Activated CD4-positive, alpha-beta T cell treated with anti-CD3 and anti-CD28 coated beads, Interleukin-2, amount 50 U/mL, for 1 hour (primary cell): ENCODE results near the gene PEX5.
"Not testable (repeated sequence)": the region's sequence is repeated elsewhere in the genome, so short reads cannot be mapped to it uniquely, and the experiment has no call there.

Experiments
- DNase-seq: peaks from one replicate; pipeline ENCODE4 v3.0.0-alpha.2; 2020

Gene PEX5

GRCh38 chr12:7161327-7161726 is 28.2 kb upstream of the PEX5 start:
- DNase-seq, result no peak

- DNase-seq, result no peak
Observed at GRCh38 chr12:7161811-7162210, 27.7 kb upstream of the PEX5 start.

DNA sequence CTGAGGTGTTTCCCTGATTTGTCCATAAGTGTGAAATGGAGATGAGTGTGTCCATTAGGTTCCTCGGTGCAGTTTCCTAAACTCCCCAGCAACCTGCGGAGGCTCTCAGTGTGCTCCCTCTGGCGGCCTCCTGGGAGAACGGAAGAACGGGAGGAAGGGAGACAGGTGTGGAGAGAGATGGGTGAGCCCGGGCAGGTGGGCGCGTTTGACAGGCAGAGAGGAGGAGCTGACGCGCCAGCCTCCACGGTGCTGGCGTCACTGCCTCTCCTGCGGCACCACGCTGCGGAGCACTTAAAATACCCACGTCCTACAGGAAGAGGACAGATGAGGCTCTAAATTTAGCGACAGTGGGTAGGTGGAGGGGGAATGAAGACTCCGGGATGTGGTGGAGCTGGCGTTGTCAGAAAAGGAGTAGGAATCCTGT is 26.8 kb upstream of the PEX5 start:
- DNase-seq, result peak; percentile 5

- DNase-seq, result no peak
Observed at GRCh38 chr12:7169951-7170350, 19.5 kb upstream of the PEX5 start.

- no peak for DNase-seq
Observed at GRCh38 chr12:7171854-7172253, 17.6 kb upstream of the PEX5 start.

- DNase-seq, result no peak
Observed at GRCh38 chr12:7175493-7175892, 14.0 kb upstream of the PEX5 start.

GRCh38 chr12:7176595-7176994 is 12.9 kb upstream of the PEX5 start:
- no peak for DNase-seq

DNA sequence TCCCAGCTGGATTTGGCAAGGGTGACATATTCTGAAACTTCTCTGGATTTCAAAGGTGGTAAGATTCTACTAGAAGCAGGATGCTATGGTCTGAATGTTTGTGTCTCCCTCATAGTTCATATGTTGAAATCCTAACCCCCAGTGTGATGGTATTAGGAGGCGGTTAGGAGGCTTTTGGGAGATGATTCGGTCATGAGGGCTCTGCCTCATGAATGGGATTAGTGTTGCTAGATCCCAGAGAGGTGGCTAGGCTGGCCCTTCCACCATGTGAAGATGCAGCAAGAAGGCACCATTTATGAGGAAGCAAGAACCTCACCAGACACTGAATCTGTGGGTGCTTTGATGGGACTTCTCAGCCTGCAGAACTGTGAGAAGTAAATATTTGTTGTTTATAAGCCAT is 11.0 kb upstream of the PEX5 start:
- no peak for DNase-seq

DNA sequence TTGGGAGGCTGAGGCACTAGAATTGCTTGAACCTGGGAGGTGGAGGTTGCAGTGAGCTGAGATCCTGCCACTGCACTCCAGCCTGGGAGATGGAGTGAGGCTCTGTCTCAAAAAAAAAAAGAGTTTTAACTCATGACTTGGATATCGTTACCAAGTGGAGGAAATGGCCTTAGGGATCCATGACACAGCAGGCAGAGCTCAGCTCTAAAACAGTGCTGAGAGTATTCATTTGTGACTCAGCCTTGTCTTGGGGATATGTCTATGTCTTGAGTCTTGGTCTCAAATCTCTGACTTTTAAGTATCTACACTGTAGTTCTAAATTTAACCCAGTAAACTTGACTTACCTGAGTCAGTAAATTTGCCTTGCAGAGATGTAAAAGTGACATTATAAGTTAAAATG is 8.8 kb upstream of the PEX5 start:
- no peak for DNase-seq

GRCh38 chr12:7186058-7186457 is 3.4 kb upstream of the PEX5 start:
- not testable (repeated sequence) for DNase-seq

GRCh38 chr12:7188562-7189397 is 706 bp upstream of the PEX5 start:
- DNase-seq, result peak; percentile 61

DNA sequence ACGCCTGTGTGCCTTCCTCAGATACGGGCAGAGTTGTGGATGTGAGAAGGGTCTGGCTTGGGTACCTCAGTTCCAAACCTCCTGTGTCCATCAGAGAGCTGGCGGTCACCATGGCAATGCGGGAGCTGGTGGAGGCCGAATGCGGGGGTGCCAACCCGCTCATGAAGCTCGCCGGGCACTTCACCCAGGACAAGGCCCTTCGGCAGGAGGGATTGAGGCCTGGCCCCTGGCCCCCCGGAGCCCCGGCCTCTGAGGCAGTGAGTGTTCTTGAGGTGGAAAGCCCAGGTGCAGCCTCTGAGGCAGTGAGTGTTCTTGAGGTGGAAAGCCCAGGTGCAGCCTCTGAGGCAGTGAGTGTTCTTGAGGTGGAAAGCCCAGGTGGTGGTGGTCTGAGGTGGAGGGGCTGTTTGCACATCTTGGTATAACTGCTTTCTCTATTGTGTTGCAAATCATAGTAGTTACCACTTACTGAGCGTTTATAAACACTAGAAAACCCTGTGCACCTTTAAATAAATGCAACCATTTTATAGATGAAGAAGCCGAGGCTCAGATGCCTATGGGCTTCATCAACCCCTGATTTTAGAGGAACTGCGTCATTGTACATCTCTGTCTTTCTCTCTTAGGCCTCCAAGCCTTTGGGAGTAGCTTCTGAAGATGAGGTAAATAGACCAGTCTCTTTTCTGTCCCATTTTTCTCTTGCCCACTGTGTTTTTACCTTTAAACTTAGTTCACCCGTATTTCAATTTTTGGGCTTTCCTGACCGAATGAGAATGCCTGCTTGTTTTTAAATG is 976 bp downstream of the PEX5 start:
- DNase-seq, result peak; percentile 1

DNA sequence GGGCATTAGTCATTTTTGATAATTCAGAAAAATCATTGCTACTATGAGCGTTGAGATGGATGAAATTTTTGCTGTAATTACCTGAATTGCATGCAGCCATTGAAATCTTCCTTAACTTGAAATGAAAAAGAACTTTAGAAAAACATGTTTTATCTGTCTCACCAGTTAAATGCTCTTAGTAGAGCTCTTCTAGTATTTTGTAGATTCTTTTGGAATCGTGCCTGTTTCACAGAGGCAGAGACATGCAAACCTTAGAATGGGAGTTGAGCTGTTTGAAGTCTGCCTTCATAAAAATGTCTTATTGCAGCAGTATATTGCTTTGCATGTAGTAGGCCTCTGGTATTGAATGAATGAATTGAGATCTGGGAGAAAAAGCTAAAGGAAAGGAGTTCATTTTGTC is 4.2 kb downstream of the PEX5 start:
- no peak for DNase-seq

DNA sequence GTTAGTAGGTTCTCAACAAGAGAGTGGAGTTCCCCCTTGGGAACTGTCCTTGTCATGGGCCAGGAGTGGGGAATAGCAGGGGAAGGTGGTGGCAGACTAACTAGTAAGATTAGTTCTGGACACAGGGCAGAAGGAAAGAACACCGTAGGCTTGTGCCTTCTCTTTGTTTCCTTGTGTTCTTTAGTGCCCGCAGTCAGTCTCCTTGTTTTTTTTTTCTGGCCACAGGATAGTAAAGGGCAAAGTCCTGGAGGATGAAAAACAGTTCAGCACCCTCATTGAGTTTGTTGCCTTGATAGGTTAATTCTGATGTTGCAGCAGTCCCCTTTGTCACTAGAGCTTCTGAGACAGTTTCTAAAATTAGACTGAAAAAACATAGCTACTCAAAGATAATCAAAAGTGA is 8.4 kb downstream of the PEX5 start:
- no peak for DNase-seq

DNA sequence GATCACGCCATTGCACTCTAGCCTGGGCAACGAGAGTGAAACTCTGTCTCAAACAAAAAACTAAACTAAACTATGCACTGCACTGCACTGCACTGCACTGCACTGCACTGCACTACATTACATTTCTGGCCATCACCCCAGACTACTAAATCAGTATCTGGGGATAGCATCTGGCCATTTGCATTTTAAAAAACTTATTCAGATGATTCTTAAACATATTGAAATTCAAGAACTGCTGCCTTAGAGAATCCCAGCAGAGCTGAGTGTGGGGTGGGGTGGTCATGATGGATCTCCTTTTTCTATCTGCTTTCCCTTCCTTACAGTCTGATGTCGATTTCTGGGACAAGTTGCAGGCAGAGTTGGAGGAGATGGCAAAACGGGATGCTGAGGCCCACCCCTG is 13.6 kb downstream of the PEX5 start:
- DNase-seq, result no peak

- no peak for DNase-seq
Observed at GRCh38 chr12:7205091-7205490, 15.6 kb downstream of the PEX5 start.

- no peak for DNase-seq
Observed at GRCh38 chr12:7206691-7207090, 17.2 kb downstream of the PEX5 start.

- no peak for DNase-seq
Observed at GRCh38 chr12:7207866-7208625, 18.6 kb downstream of the PEX5 start.

DNA sequence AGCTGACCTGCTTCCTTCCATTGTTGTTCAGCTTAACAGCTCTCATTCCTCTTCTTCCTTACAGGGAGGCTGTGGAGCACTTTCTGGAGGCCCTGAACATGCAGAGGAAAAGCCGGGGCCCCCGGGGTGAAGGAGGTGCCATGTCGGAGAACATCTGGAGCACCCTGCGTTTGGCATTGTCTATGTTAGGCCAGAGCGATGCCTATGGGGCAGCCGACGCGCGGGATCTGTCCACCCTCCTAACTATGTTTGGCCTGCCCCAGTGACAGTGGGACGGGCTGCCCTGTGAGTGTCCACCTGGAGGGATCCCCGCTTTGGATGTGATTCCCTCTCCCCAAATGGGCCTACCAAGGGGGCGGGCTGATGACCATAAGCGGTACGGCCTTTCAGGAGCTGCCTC is 20.5 kb downstream of the PEX5 start:
- DNase-seq, result no peak

- DNase-seq, result no peak
Observed at GRCh38 chr12:7210642-7211151, 21.2 kb downstream of the PEX5 start.

GRCh38 chr12:7212678-7213077 is 23.2 kb downstream of the PEX5 start:
- no peak for DNase-seq

GRCh38 chr12:7213745-7214144 is 24.3 kb downstream of the PEX5 start:
- DNase-seq, result not testable (repeated sequence)

DNA sequence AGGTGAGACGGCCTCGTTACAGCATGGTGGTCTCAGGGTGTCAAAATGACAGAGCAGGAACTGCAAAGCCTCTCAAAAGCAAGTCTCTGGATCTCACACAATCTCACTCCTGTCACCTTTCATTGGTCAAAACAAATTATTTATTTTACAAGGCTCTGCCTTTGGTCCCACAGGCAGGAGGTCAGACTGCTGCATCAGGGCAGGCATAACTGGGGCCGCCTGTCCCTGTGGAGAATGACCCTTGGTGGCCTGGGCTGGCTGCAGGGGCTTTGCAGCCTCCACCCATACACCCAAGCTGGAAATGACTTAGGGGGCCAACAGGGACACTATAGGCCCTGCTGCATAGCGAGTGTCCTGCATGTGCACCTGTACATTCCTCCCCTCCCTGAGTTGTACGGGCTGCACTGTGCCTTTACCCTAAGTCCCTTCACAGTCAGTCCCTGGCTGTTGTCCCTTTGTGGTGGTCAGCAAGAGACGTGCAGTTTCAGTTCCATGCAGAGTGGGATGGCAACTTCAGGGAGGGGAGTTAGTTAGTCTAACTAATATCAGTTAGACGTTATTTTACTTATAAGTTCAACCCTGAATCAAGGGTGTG is 28.1 kb downstream of the PEX5 start:
- DNase-seq, result no peak
